C1 segment of cervical spinal cord (tissue), 14 donors: ENCODE data around the gene RSBN1L.

Experiments used
- DNase-seq, 14 donors: peaks; one replicate each; lab custom pipeline; 2025; lab: John Stamatoyannopoulos, UW

Gene RSBN1L

GRCh38 chr7:77802557-77803405 lies 106.5 kb downstream of the RSBN1L start:
- no peak for DNase-seq

GRCh38 chr7:77806425-77806824 lies 110.2 kb downstream of the RSBN1L start:
- no peak for DNase-seq

GRCh38 chr7:77808517-77808916 lies 112.3 kb downstream of the RSBN1L start:
- DNase-seq, result no peak

- DNase-seq, result no peak
Measured at GRCh38 chr7:77811516-77812289, 115.4 kb downstream of the RSBN1L start.

GRCh38 chr7:77812290-77812685 lies 116.0 kb downstream of the RSBN1L start:
- DNase-seq, result no peak

- no peak for DNase-seq
Measured at GRCh38 chr7:77813180-77813579, 116.9 kb downstream of the RSBN1L start.

- no peak for DNase-seq
Measured at GRCh38 chr7:77819021-77819420, 122.8 kb downstream of the RSBN1L start.

GRCh38 chr7:77820967-77821366 lies 124.7 kb downstream of the RSBN1L start:
- DNase-seq, result no peak

GRCh38 chr7:77822269-77822668 lies 126.0 kb downstream of the RSBN1L start:
- no peak for DNase-seq

- no peak for DNase-seq
Measured at GRCh38 chr7:77823787-77824186, 127.5 kb downstream of the RSBN1L start.

GRCh38 chr7:77824636-77825035 lies 128.4 kb downstream of the RSBN1L start:
- no peak for DNase-seq

- no peak for DNase-seq
Measured at GRCh38 chr7:77825131-77825530, 128.9 kb downstream of the RSBN1L start.

GRCh38 chr7:77826300-77826699 lies 130.0 kb downstream of the RSBN1L start:
- DNase-seq, result no peak

GRCh38 chr7:77827999-77828398 lies 131.7 kb downstream of the RSBN1L start:
- DNase-seq, result no peak

GRCh38 chr7:77830649-77831355 lies 134.5 kb downstream of the RSBN1L start:
- DNase-seq, result no peak

GRCh38 chr7:77831481-77831880 lies 135.2 kb downstream of the RSBN1L start:
- no peak for DNase-seq

- DNase-seq, result no peak
Measured at GRCh38 chr7:77831953-77832352, 135.7 kb downstream of the RSBN1L start.
